Upper lobe of right lung (tissue), 1 donor: ENCODE results near the gene AFF4. TPM values are rescaled to one million over a fixed set of nuclear protein-coding genes. Genes with fewer than 3 reads are reported as not detected.

Source experiments
- ATAC-seq: fragments of 200-7000 bp; cut with Tn5 transposase; one replicate; pipeline ENCODE4 v1.9.1; 2020; ENCODE audit warnings: mild to moderate bottlenecking, moderate library complexity
- DNase-seq: peaks from one replicate; pipeline ENCODE4 v3.0.0-alpha.2; 2020
- H3K27ac ChIP-seq: fragments of 200-600 bp; one replicate; pipeline ENCODE4 v1.8.0; 2022
- H3K27me3 ChIP-seq: fragments of 200-600 bp; one replicate; pipeline ENCODE4 v1.8.0; 2022; ENCODE audit warnings: mild to moderate bottlenecking
- H3K36me3 ChIP-seq: fragments of 200-600 bp; one replicate; pipeline ENCODE4 v1.8.0; 2022
- H3K4me1 ChIP-seq: fragments of 200-600 bp; one replicate; pipeline ENCODE4 v1.8.0; 2022
- H3K4me3 ChIP-seq: fragments of 200-600 bp; one replicate; pipeline ENCODE4 v1.8.0; 2022; ENCODE audit warnings: mild to moderate bottlenecking
- H3K9me3 ChIP-seq: fragments of 200-600 bp; one replicate; pipeline ENCODE4 v1.8.0; 2022
- intact Hi-C: fragments of 100-400 bp; cut with DNase I; formaldehyde crosslinking; loops from one replicate; pipeline ENCODE4 v1.11.0; 2022
- total RNA-seq: library from RNA; stranded (reverse); fragmentation: NEBNext Ultra II Directional; extraction: Animal tissue kit (Norgen Biotek cat#: 25700); gene quantifications from one replicate; pipeline ENCODE4 v1.2.1, GENCODE V29; 2021
- TF ChIP-seq, protein P1 (sequence below): fragments of 200-600 bp; IDR thresholded peaks from one replicate; pipeline ENCODE4 v1.8.0; 2022; ENCODE audit warnings: antibody characterized with exemption
- donor health status: DM: no; HTN: yes; CAD: no; lungs with severe emphysema.

Gene AFF4
- total RNA-seq, 1 donor from 2014 or later, result 76.9 TPM

DNA sequence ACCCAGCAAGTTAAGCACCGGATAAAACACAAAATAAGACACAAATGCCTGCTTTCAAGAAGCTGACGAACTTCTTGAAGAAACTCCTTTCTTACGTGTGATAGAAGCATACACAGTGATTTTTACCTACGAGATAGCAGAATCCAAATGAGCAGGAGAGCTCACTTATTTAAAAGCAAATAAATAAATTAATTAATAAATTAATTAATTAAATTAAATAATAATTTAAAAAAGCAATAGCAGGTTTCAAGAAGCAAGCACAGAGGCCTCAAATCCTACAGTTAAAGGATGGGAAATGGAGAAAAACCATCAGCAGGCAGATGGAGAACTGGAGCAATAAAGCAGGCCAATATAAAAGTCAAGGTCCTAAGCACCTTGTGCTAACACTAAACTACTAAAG, 72.6 kb downstream of the AFF4 start:
- no peak for DNase-seq
- H3K27ac ChIP-seq, result no peak overlapping the region
- intact Hi-C loops, result no loop called here
- TF ChIP-seq, protein P1, sequence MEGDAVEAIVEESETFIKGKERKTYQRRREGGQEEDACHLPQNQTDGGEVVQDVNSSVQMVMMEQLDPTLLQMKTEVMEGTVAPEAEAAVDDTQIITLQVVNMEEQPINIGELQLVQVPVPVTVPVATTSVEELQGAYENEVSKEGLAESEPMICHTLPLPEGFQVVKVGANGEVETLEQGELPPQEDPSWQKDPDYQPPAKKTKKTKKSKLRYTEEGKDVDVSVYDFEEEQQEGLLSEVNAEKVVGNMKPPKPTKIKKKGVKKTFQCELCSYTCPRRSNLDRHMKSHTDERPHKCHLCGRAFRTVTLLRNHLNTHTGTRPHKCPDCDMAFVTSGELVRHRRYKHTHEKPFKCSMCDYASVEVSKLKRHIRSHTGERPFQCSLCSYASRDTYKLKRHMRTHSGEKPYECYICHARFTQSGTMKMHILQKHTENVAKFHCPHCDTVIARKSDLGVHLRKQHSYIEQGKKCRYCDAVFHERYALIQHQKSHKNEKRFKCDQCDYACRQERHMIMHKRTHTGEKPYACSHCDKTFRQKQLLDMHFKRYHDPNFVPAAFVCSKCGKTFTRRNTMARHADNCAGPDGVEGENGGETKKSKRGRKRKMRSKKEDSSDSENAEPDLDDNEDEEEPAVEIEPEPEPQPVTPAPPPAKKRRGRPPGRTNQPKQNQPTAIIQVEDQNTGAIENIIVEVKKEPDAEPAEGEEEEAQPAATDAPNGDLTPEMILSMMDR, result no peak
- H3K27me3 ChIP-seq, result no peaks in the 10 kb centered on the region
- H3K4me3 ChIP-seq, result no peak overlapping the region
- no peak for ATAC-seq
- peaks cover 99% of the 10 kb centered on the region for H3K36me3 ChIP-seq
- H3K9me3 ChIP-seq, result no peaks in the 10 kb centered on the region
- H3K4me1 ChIP-seq, result no peaks in the 10 kb centered on the region

GRCh38 chr5:132889501-132889900, 73.9 kb downstream of the AFF4 start:
- intact Hi-C loops, result no loop called here
- DNase-seq (no peak), ATAC-seq (no peak)
- Histone ChIP-seq H3K4me1 (no peaks in the 10 kb centered on the region), H3K27ac (no peak overlapping the region), H3K27me3 (no peaks in the 10 kb centered on the region), H3K4me3 (no peak overlapping the region), H3K9me3 (no peaks in the 10 kb centered on the region), H3K36me3 (peaks cover 99% of the 10 kb centered on the region)
- TF ChIP-seq, protein P1, result no peak

DNA sequence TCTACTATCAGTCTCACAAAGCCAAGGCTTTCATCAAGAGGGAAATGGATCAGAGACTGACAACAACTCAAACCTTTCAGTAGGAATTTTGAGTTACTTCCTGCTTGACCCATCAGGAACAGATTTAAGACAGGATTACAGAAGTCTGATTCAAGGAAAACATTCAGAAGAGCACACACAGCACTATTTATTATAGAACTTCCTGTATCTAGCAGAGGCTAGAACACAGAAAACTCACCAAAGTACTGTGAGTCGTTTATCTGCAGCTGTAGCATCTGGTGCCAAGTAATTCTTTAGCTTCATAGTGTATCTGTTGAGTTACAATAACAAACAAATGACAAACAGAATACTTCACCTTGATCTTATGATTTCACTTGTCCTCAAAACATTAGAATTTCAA, 76.2 kb downstream of the AFF4 start:
- Histone ChIP-seq H3K36me3 (peaks cover 97% of the 10 kb centered on the region), H3K9me3 (no peaks in the 10 kb centered on the region), H3K4me3 (no peak overlapping the region), H3K27ac (no peak overlapping the region), H3K4me1 (no peaks in the 10 kb centered on the region), H3K27me3 (no peaks in the 10 kb centered on the region)
- DNase-seq, result no peak
- TF ChIP-seq, protein P1, result no peak
- ATAC-seq, result no peak
- intact Hi-C loops, result no loop called here

DNA sequence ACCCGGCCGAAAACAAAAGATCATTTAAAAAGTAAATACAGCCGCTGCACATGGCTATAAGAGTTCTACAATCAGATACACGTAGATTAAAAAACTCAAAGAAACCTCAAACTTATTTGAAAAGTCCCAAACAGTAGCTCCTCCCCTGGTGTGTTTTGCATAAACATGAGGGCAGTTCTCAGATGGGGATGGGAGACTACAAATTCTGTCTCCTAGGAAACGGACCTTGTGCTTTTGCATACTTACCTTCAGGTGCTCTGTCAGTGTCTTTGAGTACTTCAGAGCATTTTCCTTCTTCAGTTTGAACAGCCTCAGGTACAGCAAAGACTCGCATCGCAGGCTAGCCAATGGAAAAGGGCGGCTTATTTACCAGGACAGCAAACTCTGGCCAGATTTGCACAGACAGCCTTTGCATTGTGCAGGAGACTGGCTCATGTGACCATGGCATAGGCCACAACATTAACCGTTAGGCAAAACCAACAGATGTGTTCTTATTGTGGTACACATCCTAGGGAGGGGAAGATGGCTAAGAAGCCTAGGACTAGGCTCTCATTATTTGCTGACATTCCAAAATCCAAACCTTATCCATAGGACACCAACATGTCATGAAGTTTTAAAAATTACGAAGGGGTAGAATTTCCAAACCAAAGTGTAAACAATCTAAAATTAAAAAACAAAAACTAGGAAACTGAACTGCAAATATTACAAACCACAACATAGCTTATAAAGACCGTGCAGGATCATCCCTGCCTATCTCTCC, 77.2 kb downstream of the AFF4 start:
- TF ChIP-seq, protein P1, result no peak
- Histone ChIP-seq H3K27ac (no peak overlapping the region), H3K27me3 (no peaks in the 10 kb centered on the region), H3K9me3 (no peaks in the 10 kb centered on the region), H3K4me1 (no peaks in the 10 kb centered on the region), H3K4me3 (no peak overlapping the region), H3K36me3 (peaks cover 97% of the 10 kb centered on the region)
- intact Hi-C loops, result no loop called here
- DNase-seq, result no peak
- no peak for ATAC-seq

DNA sequence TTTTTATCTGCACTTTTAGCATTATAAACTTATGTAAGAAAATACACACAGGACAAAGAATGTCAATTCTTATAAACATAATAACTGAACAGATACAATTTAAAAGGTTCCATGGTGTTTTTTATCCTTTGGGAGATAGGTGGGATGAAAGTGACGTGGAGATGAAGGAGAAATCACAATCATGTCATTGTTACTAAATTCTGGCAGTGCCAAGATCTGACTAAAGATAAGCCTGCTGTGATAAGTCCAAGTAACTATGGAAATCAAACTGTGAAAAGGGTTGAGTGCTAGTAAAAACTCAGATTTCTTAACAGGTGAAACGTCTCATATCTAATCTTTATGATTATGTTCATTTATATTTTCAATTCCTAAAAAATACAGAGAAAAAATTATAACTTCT, 78.9 kb downstream of the AFF4 start:
- H3K27me3 ChIP-seq, result no peaks in the 10 kb centered on the region
- TF ChIP-seq, protein P1, result no peak
- peaks cover 99% of the 10 kb centered on the region for H3K36me3 ChIP-seq
- H3K27ac ChIP-seq, result no peak overlapping the region
- no peaks in the 10 kb centered on the region for H3K4me1 ChIP-seq
- DNase-seq (no peak), ATAC-seq (no peak)
- H3K4me3 ChIP-seq, result no peak overlapping the region
- intact Hi-C loops, result no loop called here
- no peaks in the 10 kb centered on the region for H3K9me3 ChIP-seq
